Erythroblast (primary cell): ENCODE measurements around the gene SH3TC2.

Experiments used
- GATA1 ChIP-seq: IDR thresholded peaks from 2 replicates; pipeline ENCODE4 v1.6.1; 2011; ENCODE audit warnings: low read depth, mild to moderate bottlenecking, control low read depth, low read length, moderate library complexity
- POLR2A ChIP-seq: IDR thresholded peaks from 2 replicates; pipeline ENCODE4 v1.6.1; 2011; ENCODE audit warnings: mild to moderate bottlenecking, low read length

- TF ChIP-seq POLR2A, result no peak
- no peak for TF ChIP-seq GATA1
These were observed 43.9 kb downstream of the SH3TC2 start for GRCh38 chr5:149018909-149019443.
